A172 (cell line): ENCODE results near the gene SCTR. TPM values are rescaled to one million over a fixed set of nuclear protein-coding genes. Genes with fewer than 3 reads are reported as not detected.

Experiments used
- DNase-seq: peaks from one replicate; pipeline ENCODE4 v3.0.0-alpha.2; 2015; ENCODE audit warnings: low spot score
- total RNA-seq: library from RNA; depleted of rRNA; stranded (reverse); fragments of >200 nt; shearing (Covaris generic); gene quantifications from 2 replicates; pipeline ENCODE4 v1.2.3, GENCODE V29; 2014

SCTR gene
- total RNA-seq, 1 experiment from 2014 or later, result not detected

- DNase-seq, result no peak
These were observed 35.8 kb downstream of the SCTR start for GRCh38 chr2:119488245-119489214.

GRCh38 chr2:119487434-119488244, 36.6 kb downstream of the SCTR start:
- DNase-seq, result no peak

- DNase-seq, result peak; percentile 58
These were observed 37.4 kb downstream of the SCTR start for GRCh38 chr2:119486886-119487285.

- DNase-seq, result no peak
These were observed 38.0 kb downstream of the SCTR start for GRCh38 chr2:119486196-119486827.

- DNase-seq, result peak; percentile 48
These were observed 38.8 kb downstream of the SCTR start for GRCh38 chr2:119485336-119486110.

- peak; percentile 32 for DNase-seq
These were observed 39.4 kb downstream of the SCTR start for GRCh38 chr2:119484834-119485233.

- no peak for DNase-seq
These were observed 40.2 kb downstream of the SCTR start for GRCh38 chr2:119483896-119484718.

- DNase-seq, result no peak
These were observed 40.9 kb downstream of the SCTR start for GRCh38 chr2:119483395-119483753.

- no peak for DNase-seq
These were observed 41.5 kb downstream of the SCTR start for GRCh38 chr2:119482481-119483394.

- no peak for DNase-seq
These were observed 42.5 kb downstream of the SCTR start for GRCh38 chr2:119481501-119482455.

- DNase-seq, result no peak
These were observed 43.6 kb downstream of the SCTR start for GRCh38 chr2:119480718-119481142.

- no peak for DNase-seq
These were observed 44.1 kb downstream of the SCTR start for GRCh38 chr2:119480184-119480583.

GRCh38 chr2:119478978-119479295, 45.3 kb downstream of the SCTR start:
- DNase-seq, result no peak

- no peak for DNase-seq
These were observed 45.9 kb downstream of the SCTR start for GRCh38 chr2:119478188-119478977.

- no peak for DNase-seq
These were observed 47.2 kb downstream of the SCTR start for GRCh38 chr2:119477113-119477505.

GRCh38 chr2:119476301-119477112, 47.8 kb downstream of the SCTR start:
- peak; percentile 70 for DNase-seq

- DNase-seq, result no peak
These were observed 48.4 kb downstream of the SCTR start for GRCh38 chr2:119475857-119476244.
